ENCODE results near the gene GABRB3. TPM values are rescaled to one million over a fixed set of nuclear protein-coding genes. Genes with fewer than 3 reads are reported as not detected.

GABRB3 gene
- total and polyA plus RNA-seq, 12 donors = 0.23 to 4.5 (median 1.7) TPM

GRCh38 chr15:26644948-26645347 is 127.9 kb downstream of the GABRB3 start:
- no peak for TF ChIP-seq CTCF (IDR thresholded peaks at IDR 0.05)
- DNase-seq = no peak
- H3K27me3 ChIP-seq = no peaks in the 10 kb centered on the region
- H3K36me3 ChIP-seq = no peaks in the 10 kb centered on the region
- intact Hi-C loops (cut with DNase I) = no loop called here
- H3K4me3 ChIP-seq = no peak overlapping the region
- H3K27ac ChIP-seq = no peak overlapping the region
- peaks cover 0 to 26% (median 0%) of the 10 kb centered on the region in 11 donors for H3K9me3 ChIP-seq
- no peaks in the 10 kb centered on the region for H3K4me1 ChIP-seq
- 76 to 82% methylated on average over 9 of the region's 9 CpGs for WGBS, 2 donors
- ATAC-seq = no peak

- intact Hi-C loops (cut with DNase I) = no loop called here
- H3K4me3 ChIP-seq = no peak overlapping the region
- H3K4me1 ChIP-seq = no peaks in the 10 kb centered on the region
- ATAC-seq (peak in 1 of 8 donors; percentile 48), DNase-seq (no peak)
- H3K9me3 ChIP-seq = peaks cover 0 to 10% (median 0%) of the 10 kb centered on the region in 11 donors
- WGBS, 2 donors = 84 to 86% methylated on average over 6 of the region's 6 CpGs
- H3K27ac ChIP-seq = no peak overlapping the region
- no peaks in the 10 kb centered on the region for H3K27me3 ChIP-seq
- H3K36me3 ChIP-seq = no peaks in the 10 kb centered on the region
- no peak for TF ChIP-seq CTCF (IDR thresholded peaks at IDR 0.05)
These were observed 131.7 kb downstream of the GABRB3 start for GRCh38 chr15:26641144-26641543.

- no peak for TF ChIP-seq CTCF (IDR thresholded peaks at IDR 0.05)
- DNase-seq (no peak), ATAC-seq (no peak)
- Histone ChIP-seq H3K27me3 (no peaks in the 10 kb centered on the region), H3K9me3 (peaks cover 0 to 8% (median 0%) of the 10 kb centered on the region in 11 donors), H3K36me3 (no peaks in the 10 kb centered on the region), H3K4me1 (peaks cover 0 to 5% (median 0%) of the 10 kb centered on the region in 9 donors), H3K27ac (no peak overlapping the region), H3K4me3 (no peak overlapping the region)
- WGBS, 2 donors = 73 to 85% methylated on average over 5 of the region's 5 CpGs
- intact Hi-C loops (cut with DNase I) = no loop called here
These were observed 132.3 kb downstream of the GABRB3 start for GRCh38 chr15:26640601-26641000.

- 75 to 77% methylated on average over 9 of the region's 9 CpGs for WGBS, 2 donors
- no peak for ATAC-seq
- H3K4me3 ChIP-seq = no peak overlapping the region
These were observed 132.9 kb downstream of the GABRB3 start for GRCh38 chr15:26639966-26640365.

More at GRCh38 chr15:26639966-26640365, 132.9 kb downstream of the GABRB3 start:
- H3K27me3 ChIP-seq = peaks cover 0 to 2% (median 0%) of the 10 kb centered on the region in 7 donors
- no peak overlapping the region for H3K27ac ChIP-seq
- no peak for DNase-seq
- TF ChIP-seq CTCF (IDR thresholded peaks at IDR 0.05) = no peak
- no peaks in the 10 kb centered on the region for H3K36me3 ChIP-seq
- peaks cover 0 to 8% (median 0%) of the 10 kb centered on the region in 11 donors for H3K9me3 ChIP-seq
- peaks cover 0 to 9% (median 0%) of the 10 kb centered on the region in 9 donors for H3K4me1 ChIP-seq
- intact Hi-C loops (cut with DNase I) = no loop called here

Data from heart right ventricle (tissue), 16 donors.